Measurements from ENCODE around the gene PTMA. TPM values are rescaled to one million over a fixed set of nuclear protein-coding genes. Genes with fewer than 3 reads are reported as not detected.

PTMA gene
- polyA plus RNA-seq, 1 donor from 2014 or later, result 2,091 TPM

GRCh38 chr2:231676243-231676642, 32.1 kb upstream of the PTMA start:
- Histone ChIP-seq H3K9me3 (ENCODE audit: low read length) (no peaks in the 10 kb centered on the region), H3F3A (ENCODE audit: insufficient read depth, low read length, poor library complexity, severe bottlenecking) (no peaks in the 10 kb centered on the region), H3K27me3 (ENCODE audit: insufficient read depth, low read depth, low read length) (peaks cover 3% of the 10 kb centered on the region), H3K9me2 (ENCODE audit: insufficient read depth, low read length) (no peaks in the 10 kb centered on the region), H2AFZ (ENCODE audit: low read depth, low read length) (no peak overlapping the region), H3K9ac (ENCODE audit: low read length) (no peak overlapping the region), H3K4me2 (ENCODE audit: low read length) (no peak overlapping the region), H3K36me3 (ENCODE audit: insufficient read depth, low read length) (no peaks in the 10 kb centered on the region), H3K79me2 (replicated peaks; ENCODE audit: insufficient read depth, low read length) (no peaks in the 10 kb centered on the region), H4K20me1 (ENCODE audit: insufficient read depth) (no peaks in the 10 kb centered on the region), H3K4me3 (ENCODE audit: low read length) (no peak overlapping the region), H3K27ac (ENCODE audit: low read length) (no peak overlapping the region)
- TF ChIP-seq TAF1 (IDR thresholded peaks at IDR 0.05; ENCODE audit: low read depth), result no peak
- no peak for TF ChIP-seq CTCF (IDR thresholded peaks at IDR 0.05; ENCODE audit: poor library complexity, severe bottlenecking)
- no peak for TF ChIP-seq EP300 (conservative IDR thresholded peaks at IDR 0.05; ENCODE audit: poor library complexity, severe bottlenecking)
- no peak for TF ChIP-seq RAD21 (conservative IDR thresholded peaks at IDR 0.05)
- no peak for TF ChIP-seq MXI1 (conservative IDR thresholded peaks at IDR 0.05; ENCODE audit: poor library complexity, severe bottlenecking)
- TF ChIP-seq POLR2AphosphoS5 (IDR thresholded peaks at IDR 0.05), result no peak
- TF ChIP-seq EZH2 (IDR thresholded peaks at IDR 0.05; ENCODE audit: borderline replicate concordance, insufficient read depth, low read length, poor library complexity, severe bottlenecking), result no peak
- no peak for TF ChIP-seq REST (IDR thresholded peaks at IDR 0.05; ENCODE audit: borderline replicate concordance)
- no peak for TF ChIP-seq SMC3 (conservative IDR thresholded peaks at IDR 0.05; ENCODE audit: poor library complexity)

GRCh38 chr2:231677632-231678104, 30.7 kb upstream of the PTMA start:
- H3K9ac ChIP-seq (ENCODE audit: low read length), result no peak overlapping the region
- no peaks in the 10 kb centered on the region for H3K9me3 ChIP-seq (ENCODE audit: low read length)
- H3K4me3 ChIP-seq (ENCODE audit: low read length), result no peak overlapping the region
- H3K27ac ChIP-seq (ENCODE audit: low read length), result no peak overlapping the region
- H3K9me2 ChIP-seq (ENCODE audit: insufficient read depth, low read length), result no peaks in the 10 kb centered on the region
- no peaks in the 10 kb centered on the region for H3K79me2 ChIP-seq (replicated peaks; ENCODE audit: insufficient read depth, low read length)
- no peak overlapping the region for H2AFZ ChIP-seq (ENCODE audit: low read depth, low read length)
- H3K4me2 ChIP-seq (ENCODE audit: low read length), result no peak overlapping the region
- TF ChIP-seq RAD21 (conservative IDR thresholded peaks at IDR 0.05) (peak; percentile 87), EZH2 (IDR thresholded peaks at IDR 0.05; ENCODE audit: borderline replicate concordance, insufficient read depth, low read length, poor library complexity, severe bottlenecking) (no peak), MXI1 (conservative IDR thresholded peaks at IDR 0.05; ENCODE audit: poor library complexity, severe bottlenecking) (peak; percentile 16), SMC3 (conservative IDR thresholded peaks at IDR 0.05; ENCODE audit: poor library complexity) (peak; percentile 90), CTCF (IDR thresholded peaks at IDR 0.05; ENCODE audit: poor library complexity, severe bottlenecking) (peak; percentile 93)
- peaks cover 3% of the 10 kb centered on the region for H3K27me3 ChIP-seq (ENCODE audit: insufficient read depth, low read depth, low read length)
- no peaks in the 10 kb centered on the region for H3F3A ChIP-seq (ENCODE audit: insufficient read depth, low read length, poor library complexity, severe bottlenecking)
- no peaks in the 10 kb centered on the region for H3K36me3 ChIP-seq (ENCODE audit: insufficient read depth, low read length)
- H4K20me1 ChIP-seq (ENCODE audit: insufficient read depth), result no peaks in the 10 kb centered on the region

Data from neural cell (in vitro differentiated cells).